A673 (cell line): ENCODE results near the gene OBSCN.

ENCODE experiments used
- CTCF ChIP-seq: fragments of 300-800, 200-600 bp; sonication (generic); conservative IDR thresholded peaks from 2 replicates; pipeline ENCODE4 v1.5.1; 2017; ENCODE audit warnings: low read depth, mild to moderate bottlenecking, antibody characterized with exemption, low read length, moderate library complexity, mixed read lengths
- EZH2 ChIP-seq: fragments of 200-600 bp; sonication (generic); IDR thresholded peaks from 2 replicates; pipeline ENCODE4 v1.6.1; 2017; ENCODE audit warnings: borderline replicate concordance, low read depth, mild to moderate bottlenecking, mixed read lengths, antibody characterized with exemption, low read length; ENCODE audit not compliant: poor library complexity, severe bottlenecking

GRCh38 chr1:228273720-228274451 is 66.0 kb downstream of the OBSCN start:
- TF ChIP-seq CTCF, result no peak
- TF ChIP-seq EZH2, result no peak
